Measurements from ENCODE around the gene TEX261. TPM values are rescaled to one million over a fixed set of nuclear protein-coding genes. Genes with fewer than 3 reads are reported as not detected.

TEX261 gene
- total RNA-seq, 1 experiment from 2014 or later: 54.2 TPM

GRCh38 chr2:71006955-71007799 is 12.5 kb upstream of the TEX261 start:
- Histone ChIP-seq H3K4me1 (ENCODE audit: insufficient read depth, low read length) (no peaks in the 10 kb centered on the region), H3K9me2 (replicated peaks; ENCODE audit: low read length) (no peaks in the 10 kb centered on the region), H3K4me2 (ENCODE audit: low read length) (no peak overlapping the region), H3K27ac (ENCODE audit: low read length) (no peak overlapping the region), H3K36me3 (ENCODE audit: low read depth, low read length) (no peaks in the 10 kb centered on the region), H3K9ac (ENCODE audit: low read length) (no peak overlapping the region), H3K4me3 (ENCODE audit: low read length) (no peak overlapping the region), H3K27me3 (ENCODE audit: low read length) (peaks cover 4% of the 10 kb centered on the region; the same call in 1 of the 2 replicates), H3F3A (ENCODE audit: low read length, unreplicated experiment) (no peaks in the 10 kb centered on the region), H3K9me3 (ENCODE audit: low read length) (no peaks in the 10 kb centered on the region), H4K20me1 (ENCODE audit: low read length) (no peaks in the 10 kb centered on the region), H2AFZ (ENCODE audit: low read length) (no peak overlapping the region), H3K79me2 (ENCODE audit: low read length) (no peaks in the 10 kb centered on the region)
- no peak for TF ChIP-seq EZH2 (IDR thresholded peaks at IDR 0.05; ENCODE audit: low read length, unreplicated experiment)
- no peak for TF ChIP-seq CTCF (conservative IDR thresholded peaks at IDR 0.05; ENCODE audit: low read depth, low read length)
- TF ChIP-seq EZH2phosphoT487 (IDR thresholded peaks at IDR 0.05; ENCODE audit: borderline replicate concordance, low read length): no peak
- ChIA-PET POLR2A (ENCODE audit: unreplicated experiment) (no interaction called here), CTCF (no interaction called here)
- no peak for DNase-seq
- intact Hi-C loops (cut with micrococcal nuclease): no loop called here
- BruUV-seq (replicated peaks): no TSS peak
- ATAC-seq: peak; percentile 27; the same call in 1 of the 2 replicates

- no peaks in the 10 kb centered on the region for H3K27me3 ChIP-seq (ENCODE audit: low read length)
- H3K9me2 ChIP-seq (replicated peaks; ENCODE audit: low read length): no peaks in the 10 kb centered on the region
- no peak for DNase-seq
- no peak overlapping the region for H3K27ac ChIP-seq (ENCODE audit: low read length)
- no peaks in the 10 kb centered on the region for H3K36me3 ChIP-seq (ENCODE audit: low read depth, low read length)
- no peak for ATAC-seq
- no peaks in the 10 kb centered on the region for H3K9me3 ChIP-seq (ENCODE audit: low read length)
- no peak overlapping the region for H3K4me3 ChIP-seq (ENCODE audit: low read length)
- POLR2A ChIA-PET (ENCODE audit: unreplicated experiment): no interaction called here
- H3F3A ChIP-seq (ENCODE audit: low read length, unreplicated experiment): no peaks in the 10 kb centered on the region
- H3K4me2 ChIP-seq (ENCODE audit: low read length): no peak overlapping the region
- no peak overlapping the region for H2AFZ ChIP-seq (ENCODE audit: low read length)
- H3K9ac ChIP-seq (ENCODE audit: low read length): no peak overlapping the region
- H4K20me1 ChIP-seq (ENCODE audit: low read length): no peaks in the 10 kb centered on the region
- CTCF ChIA-PET: no interaction called here
- TF ChIP-seq EZH2phosphoT487 (IDR thresholded peaks at IDR 0.05; ENCODE audit: borderline replicate concordance, low read length) (no peak), CTCF (conservative IDR thresholded peaks at IDR 0.05; ENCODE audit: low read depth, low read length) (no peak), EZH2 (IDR thresholded peaks at IDR 0.05; ENCODE audit: low read length, unreplicated experiment) (no peak)
- intact Hi-C loops (cut with micrococcal nuclease): no loop called here
- H3K4me1 ChIP-seq (ENCODE audit: insufficient read depth, low read length): no peaks in the 10 kb centered on the region
- no TSS peak for BruUV-seq (replicated peaks)
- H3K79me2 ChIP-seq (ENCODE audit: low read length): no peaks in the 10 kb centered on the region
Observed at GRCh38 chr2:71006323-71006722, 11.7 kb upstream of the TEX261 start.
